ENCODE measurements around the gene JDP2. TPM values are rescaled to one million over a fixed set of nuclear protein-coding genes. Genes with fewer than 3 reads are reported as not detected.

JDP2 gene
- total and polyA plus RNA-seq, 9 donors = 45.0 to 63.2 (median 56.7) TPM

- peaks cover 73% of the 10 kb centered on the region for H3K4me1 ChIP-seq (ENCODE audit: control insufficient read depth, insufficient read depth, low read length)
- H3K9me3 ChIP-seq (replicated peaks; ENCODE audit: control insufficient read depth, low read depth, low read length) = no peaks in the 10 kb centered on the region
- WGBS (ENCODE audit: insufficient coverage) = 50% methylated on average over 1 of the region's 6 CpGs
- peak overlapping the region; percentile 77 for H3K27ac ChIP-seq (ENCODE audit: low read length)
- H3K27me3 ChIP-seq (ENCODE audit: control insufficient read depth, insufficient read depth, low read length) = no peaks in the 10 kb centered on the region
- H3K36me3 ChIP-seq (ENCODE audit: control insufficient read depth, insufficient read depth, low read length) = peaks cover 62% of the 10 kb centered on the region
- peak; percentile 55 for DNase-seq
- H3K4me3 ChIP-seq (ENCODE audit: low read length) = no peak overlapping the region
Observed at GRCh38 chr14:75434138-75434889, 6.5 kb downstream of the JDP2 start.

DNA sequence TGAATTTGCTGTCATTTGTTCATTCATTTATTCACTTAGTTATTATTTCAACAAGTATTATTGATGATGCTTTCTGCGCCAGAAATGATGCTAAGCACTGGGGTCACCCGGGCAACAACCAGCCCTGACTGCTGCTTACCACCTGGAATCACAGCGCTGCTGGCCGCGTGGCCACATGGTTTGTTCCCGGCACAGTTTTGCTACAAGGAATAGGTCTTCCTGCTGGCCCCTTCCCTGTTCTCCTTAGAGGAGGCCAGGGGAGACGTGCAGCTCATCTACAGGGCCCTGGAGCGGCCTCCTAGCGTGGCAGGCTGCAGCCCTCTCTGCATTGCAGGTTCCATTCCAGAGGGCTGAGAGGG, 7.0 kb downstream of the JDP2 start:
- Histone ChIP-seq H3K36me3 (ENCODE audit: control insufficient read depth, insufficient read depth, low read length) (peaks cover 68% of the 10 kb centered on the region), H3K27me3 (ENCODE audit: control insufficient read depth, insufficient read depth, low read length) (no peaks in the 10 kb centered on the region), H3K4me3 (ENCODE audit: low read length) (no peak overlapping the region), H3K9me3 (replicated peaks; ENCODE audit: control insufficient read depth, low read depth, low read length) (no peaks in the 10 kb centered on the region), H3K4me1 (ENCODE audit: control insufficient read depth, insufficient read depth, low read length) (peaks cover 68% of the 10 kb centered on the region), H3K27ac (ENCODE audit: low read length) (peak overlapping the region; percentile 77)
- 70% methylated on average over 9 of the region's 9 CpGs for WGBS (ENCODE audit: insufficient coverage)
- no peak for DNase-seq

- no peak for DNase-seq
- no peak overlapping the region for H3K27ac ChIP-seq (ENCODE audit: low read length)
- H3K4me1 ChIP-seq (ENCODE audit: control insufficient read depth, insufficient read depth, low read length) = peaks cover 66% of the 10 kb centered on the region
- no peak overlapping the region for H3K4me3 ChIP-seq (ENCODE audit: low read length)
- H3K9me3 ChIP-seq (replicated peaks; ENCODE audit: control insufficient read depth, low read depth, low read length) = no peaks in the 10 kb centered on the region
- H3K36me3 ChIP-seq (ENCODE audit: control insufficient read depth, insufficient read depth, low read length) = peaks cover 74% of the 10 kb centered on the region
- H3K27me3 ChIP-seq (ENCODE audit: control insufficient read depth, insufficient read depth, low read length) = no peaks in the 10 kb centered on the region
- 68% methylated on average over 3 of the region's 6 CpGs for WGBS (ENCODE audit: insufficient coverage)
Observed at GRCh38 chr14:75435473-75435872, 7.7 kb downstream of the JDP2 start.

DNA sequence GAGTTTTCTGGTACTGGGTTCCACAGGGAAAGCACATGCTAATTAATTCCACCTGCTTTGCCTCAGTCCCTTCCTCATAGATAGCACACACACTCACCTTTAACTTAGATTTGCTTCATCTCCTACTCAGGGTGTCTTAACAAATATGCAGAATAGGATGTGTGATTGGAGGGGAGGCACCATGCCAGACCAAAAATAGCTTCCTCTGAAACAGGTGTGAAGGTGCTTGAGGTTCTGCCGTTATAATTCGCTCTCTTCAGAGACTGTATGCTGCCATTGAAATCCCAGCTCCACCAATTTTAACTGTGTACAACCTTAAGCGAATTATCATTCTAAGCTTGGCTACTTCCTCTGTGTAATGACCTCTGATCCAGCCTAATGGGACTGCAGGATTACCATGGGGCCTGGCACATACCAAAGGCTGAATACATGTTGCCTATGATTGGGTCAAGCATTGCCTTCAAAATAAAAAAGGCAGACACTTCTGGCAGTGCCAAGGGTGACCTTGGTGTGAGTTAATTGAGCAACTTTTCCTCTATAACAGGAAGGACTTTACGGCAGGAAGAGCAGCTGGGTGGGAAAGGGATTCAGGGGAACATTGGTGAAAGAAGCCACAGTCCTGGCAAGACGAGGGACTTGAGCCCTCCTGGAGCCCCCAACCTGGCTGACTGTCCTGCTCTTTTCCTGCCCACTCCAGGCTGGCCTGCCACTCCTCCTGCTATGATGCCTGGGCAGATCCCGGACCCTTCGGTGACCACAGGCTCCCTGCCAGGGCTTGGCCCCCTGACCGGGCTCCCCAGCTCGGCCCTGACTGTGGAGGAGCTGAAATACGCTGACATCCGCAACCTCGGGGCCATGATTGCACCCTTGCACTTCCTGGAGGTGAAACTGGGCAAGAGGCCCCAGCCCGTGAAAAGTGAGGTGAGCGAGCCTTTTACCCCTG, 9.7 kb downstream of the JDP2 start:
- Histone ChIP-seq H3K4me3 (ENCODE audit: low read length) (no peak overlapping the region), H3K27ac (ENCODE audit: low read length) (no peak overlapping the region), H3K36me3 (ENCODE audit: control insufficient read depth, insufficient read depth, low read length) (peaks cover 82% of the 10 kb centered on the region), H3K4me1 (ENCODE audit: control insufficient read depth, insufficient read depth, low read length) (peaks cover 62% of the 10 kb centered on the region), H3K27me3 (ENCODE audit: control insufficient read depth, insufficient read depth, low read length) (no peaks in the 10 kb centered on the region), H3K9me3 (replicated peaks; ENCODE audit: control insufficient read depth, low read depth, low read length) (no peaks in the 10 kb centered on the region)
- DNase-seq = no peak
- 80% methylated on average over 14 of the region's 14 CpGs for WGBS (ENCODE audit: insufficient coverage)

DNA sequence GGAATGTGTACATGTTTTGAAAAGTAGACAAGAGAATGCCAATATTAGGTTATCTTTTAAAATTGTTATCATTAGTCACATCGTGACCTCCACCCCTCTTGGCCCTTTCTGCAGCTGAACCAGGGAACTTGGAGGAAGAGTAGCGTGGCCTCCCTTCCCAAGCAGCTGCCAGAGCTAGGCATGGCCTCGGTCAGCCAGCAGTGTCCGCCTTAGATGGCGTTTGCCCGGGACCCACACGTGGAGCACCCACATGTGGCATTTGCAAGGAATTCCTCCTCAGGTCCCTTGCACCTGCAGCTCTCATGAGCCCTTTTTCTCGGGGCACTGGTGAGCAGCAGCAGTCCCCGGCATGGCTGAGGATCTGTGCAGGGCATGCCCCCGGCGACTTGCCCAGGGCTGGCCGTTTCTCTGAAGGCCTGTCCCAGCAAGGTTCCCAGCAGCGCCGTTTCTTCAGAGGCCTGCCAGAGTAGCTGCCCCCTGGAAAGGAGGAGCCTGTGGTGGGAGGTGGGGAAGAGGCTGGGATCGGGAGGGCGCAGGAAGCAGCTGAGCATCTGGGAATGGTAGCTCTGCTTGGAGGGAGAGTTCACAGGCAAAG, 10.8 kb downstream of the JDP2 start:
- Histone ChIP-seq H3K4me3 (ENCODE audit: low read length) (no peak overlapping the region), H3K27ac (ENCODE audit: low read length) (no peak overlapping the region), H3K36me3 (ENCODE audit: control insufficient read depth, insufficient read depth, low read length) (peaks cover 87% of the 10 kb centered on the region), H3K4me1 (ENCODE audit: control insufficient read depth, insufficient read depth, low read length) (peaks cover 63% of the 10 kb centered on the region), H3K9me3 (replicated peaks; ENCODE audit: control insufficient read depth, low read depth, low read length) (no peaks in the 10 kb centered on the region), H3K27me3 (ENCODE audit: control insufficient read depth, insufficient read depth, low read length) (no peaks in the 10 kb centered on the region)
- WGBS (ENCODE audit: insufficient coverage) = 73% methylated on average over 15 of the region's 16 CpGs
- no peak for DNase-seq

DNA sequence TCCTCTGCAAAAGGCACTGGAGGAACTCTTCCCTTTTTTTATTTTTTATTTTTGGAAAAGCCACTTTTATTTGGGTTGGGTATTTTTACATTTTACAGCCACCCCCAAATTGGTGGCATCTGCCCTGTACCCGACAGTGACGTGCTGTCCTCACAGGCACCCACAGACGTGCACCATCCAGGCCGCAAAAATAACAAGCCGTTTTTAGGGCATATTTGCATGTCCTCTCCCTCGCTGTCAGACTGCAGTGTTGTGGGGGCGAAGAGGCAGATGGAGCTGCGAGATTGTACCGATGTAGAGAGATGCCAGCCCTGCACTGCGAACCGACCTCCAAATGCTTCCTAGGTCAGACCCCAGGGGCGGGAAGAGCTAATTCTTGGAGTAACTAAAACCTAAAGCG, 12.2 kb downstream of the JDP2 start:
- 89% methylated on average over 10 of the region's 13 CpGs for WGBS (ENCODE audit: insufficient coverage)
- peaks cover 82% of the 10 kb centered on the region for H3K36me3 ChIP-seq (ENCODE audit: control insufficient read depth, insufficient read depth, low read length)
- no peaks in the 10 kb centered on the region for H3K9me3 ChIP-seq (replicated peaks; ENCODE audit: control insufficient read depth, low read depth, low read length)
- DNase-seq = no peak
- no peak overlapping the region for H3K4me3 ChIP-seq (ENCODE audit: low read length)
- H3K4me1 ChIP-seq (ENCODE audit: control insufficient read depth, insufficient read depth, low read length) = peaks cover 49% of the 10 kb centered on the region
- H3K27me3 ChIP-seq (ENCODE audit: control insufficient read depth, insufficient read depth, low read length) = no peaks in the 10 kb centered on the region
- no peak overlapping the region for H3K27ac ChIP-seq (ENCODE audit: low read length)

DNA sequence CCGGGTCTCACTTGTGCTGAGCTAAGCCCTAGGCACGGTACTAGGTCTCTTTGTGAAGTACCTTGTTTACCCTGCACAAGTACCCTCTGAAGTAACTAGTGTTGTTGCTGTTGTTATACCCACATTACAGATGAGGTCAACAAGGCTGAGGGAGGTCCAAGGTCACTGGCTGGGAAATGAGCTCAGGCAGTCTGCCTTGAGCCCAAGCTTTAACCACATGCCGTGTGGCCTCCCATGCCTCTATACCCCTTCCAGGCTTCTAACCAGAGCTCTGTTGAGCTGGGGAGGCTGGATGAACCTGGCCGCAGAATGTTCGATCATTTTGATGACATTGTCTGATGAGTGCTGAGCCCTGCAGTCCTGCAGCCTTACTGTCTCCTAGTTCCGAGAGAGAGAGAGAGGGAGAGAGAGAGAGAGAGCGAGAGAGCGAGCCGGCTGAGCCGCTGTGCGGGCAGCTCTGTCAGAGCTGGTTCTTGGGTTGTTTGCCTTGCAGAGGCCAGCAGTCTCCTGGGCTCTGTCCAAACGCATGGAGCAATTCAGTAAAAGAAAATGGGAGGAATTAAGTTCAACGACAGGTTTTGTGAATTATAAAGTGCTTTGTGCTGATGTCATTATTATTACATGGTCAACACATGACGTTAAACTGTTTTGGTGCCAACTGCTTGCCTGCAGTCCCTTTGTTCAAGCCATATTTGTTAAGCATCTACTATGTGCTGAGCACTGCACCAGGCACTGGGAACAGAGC, 13.1 kb downstream of the JDP2 start:
- Histone ChIP-seq H3K27me3 (ENCODE audit: control insufficient read depth, insufficient read depth, low read length) (no peaks in the 10 kb centered on the region), H3K36me3 (ENCODE audit: control insufficient read depth, insufficient read depth, low read length) (peaks cover 78% of the 10 kb centered on the region), H3K9me3 (replicated peaks; ENCODE audit: control insufficient read depth, low read depth, low read length) (no peaks in the 10 kb centered on the region), H3K4me1 (ENCODE audit: control insufficient read depth, insufficient read depth, low read length) (peaks cover 40% of the 10 kb centered on the region), H3K4me3 (ENCODE audit: low read length) (no peak overlapping the region), H3K27ac (ENCODE audit: low read length) (peak overlapping the region; percentile 25)
- DNase-seq = peak; percentile 78
- WGBS (ENCODE audit: insufficient coverage) = 35% methylated on average over 8 of the region's 14 CpGs

DNA sequence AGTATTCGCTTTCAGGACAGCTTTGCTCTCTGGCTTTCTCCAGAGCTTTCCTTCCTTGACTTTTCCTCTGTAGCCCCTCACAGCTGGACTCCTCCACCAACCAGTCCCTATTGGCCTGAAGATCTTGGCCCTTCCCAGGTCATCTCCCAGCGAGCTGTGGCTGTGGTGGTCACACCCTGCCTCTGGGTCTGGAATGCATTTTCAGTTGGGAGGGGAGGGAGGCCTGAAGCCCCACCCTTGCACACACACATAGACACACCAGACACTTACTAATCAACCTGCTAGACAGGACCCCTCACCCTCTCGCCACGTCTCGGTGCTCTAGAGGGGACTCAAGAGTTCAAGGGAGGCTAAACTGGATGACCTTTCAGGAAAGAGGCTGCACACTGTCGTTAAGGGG, 13.9 kb downstream of the JDP2 start:
- Histone ChIP-seq H3K36me3 (ENCODE audit: control insufficient read depth, insufficient read depth, low read length) (peaks cover 72% of the 10 kb centered on the region), H3K9me3 (replicated peaks; ENCODE audit: control insufficient read depth, low read depth, low read length) (no peaks in the 10 kb centered on the region), H3K27ac (ENCODE audit: low read length) (peak overlapping the region; percentile 4), H3K4me3 (ENCODE audit: low read length) (no peak overlapping the region), H3K27me3 (ENCODE audit: control insufficient read depth, insufficient read depth, low read length) (no peaks in the 10 kb centered on the region), H3K4me1 (ENCODE audit: control insufficient read depth, insufficient read depth, low read length) (peaks cover 39% of the 10 kb centered on the region)
- no CpG with 5 or more reads among the region's 6 CpGs for WGBS (ENCODE audit: insufficient coverage)
- peak; percentile 34 for DNase-seq

GRCh38 chr14:75442166-75442565, 14.3 kb downstream of the JDP2 start:
- Histone ChIP-seq H3K9me3 (replicated peaks; ENCODE audit: control insufficient read depth, low read depth, low read length) (no peaks in the 10 kb centered on the region), H3K27me3 (ENCODE audit: control insufficient read depth, insufficient read depth, low read length) (no peaks in the 10 kb centered on the region), H3K36me3 (ENCODE audit: control insufficient read depth, insufficient read depth, low read length) (peaks cover 73% of the 10 kb centered on the region), H3K27ac (ENCODE audit: low read length) (no peak overlapping the region), H3K4me3 (ENCODE audit: low read length) (no peak overlapping the region), H3K4me1 (ENCODE audit: control insufficient read depth, insufficient read depth, low read length) (peaks cover 39% of the 10 kb centered on the region)
- 90% methylated on average over 2 of the region's 4 CpGs for WGBS (ENCODE audit: insufficient coverage)
- no peak for DNase-seq

Data from muscle of leg (tissue), 11 donors.